Endodermal cell (in vitro differentiated cells): ENCODE results near the gene ZNF8. TPM values are rescaled to one million over a fixed set of nuclear protein-coding genes. Genes with fewer than 3 reads are reported as not detected.
"Not testable (repeated sequence)": the region's sequence is repeated elsewhere in the genome, so short reads cannot be mapped to it uniquely, and the experiment has no call there.

ENCODE experiments used
- DNase-seq: peaks from one replicate; pipeline ENCODE4 v3.0.0-alpha.2; 2017
- H3K27ac ChIP-seq: 2 replicates; pipeline ENCODE4 v1.5.1; 2013; ENCODE audit warnings: mild to moderate bottlenecking, low read depth, low read length, moderate library complexity
- H3K27me3 ChIP-seq: 2 replicates; pipeline ENCODE4 v1.6.1; 2013; ENCODE audit warnings: mild to moderate bottlenecking, low read length, moderate library complexity; ENCODE audit not compliant: insufficient read depth, control insufficient read depth, poor library complexity, severe bottlenecking
- H3K36me3 ChIP-seq: 2 replicates; pipeline ENCODE4 v1.7.0; 2013; ENCODE audit warnings: mild to moderate bottlenecking, low read length, moderate library complexity; ENCODE audit not compliant: control insufficient read depth, insufficient read depth
- H3K4me1 ChIP-seq: one replicate; pipeline ENCODE4 v1.7.0; 2013; ENCODE audit warnings: low read length; ENCODE audit not compliant: control insufficient read depth, insufficient read depth
- H3K4me3 ChIP-seq: 2 replicates; pipeline ENCODE4 v1.5.1; 2013; ENCODE audit warnings: mild to moderate bottlenecking, low read length, moderate library complexity
- H3K9ac ChIP-seq: 2 replicates; pipeline ENCODE4 v1.6.1; 2013; ENCODE audit warnings: mild to moderate bottlenecking, low read length, moderate library complexity; ENCODE audit not compliant: poor library complexity, severe bottlenecking; ENCODE audit errors: extremely low read depth
- H3K9me3 ChIP-seq: 2 replicates; pipeline ENCODE4 v1.6.1; 2013; ENCODE audit warnings: mild to moderate bottlenecking, low read length, moderate library complexity; ENCODE audit not compliant: control insufficient read depth
- H3K27ac Mint-ChIP-seq: 2 replicates; pipeline ENCODE4 v1.8.0; 2020; ENCODE audit warnings: mixed read lengths
- H3K27me3 Mint-ChIP-seq: 2 replicates; pipeline ENCODE4 v1.8.0; 2021; ENCODE audit warnings: mild to moderate bottlenecking, mixed read lengths; ENCODE audit not compliant: insufficient read depth
- H3K36me3 Mint-ChIP-seq: 2 replicates; pipeline ENCODE4 v1.8.0; 2020; ENCODE audit warnings: low read depth, mixed read lengths
- H3K4me1 Mint-ChIP-seq: 2 replicates; pipeline ENCODE4 v1.8.0; 2020; ENCODE audit warnings: mixed read lengths
- H3K4me3 Mint-ChIP-seq: 2 replicates; pipeline ENCODE4 v1.8.0; 2020; ENCODE audit warnings: mild to moderate bottlenecking, moderate library complexity, mixed read lengths
- H3K9me3 Mint-ChIP-seq: 2 replicates; pipeline ENCODE4 v1.8.0; 2020; ENCODE audit warnings: mild to moderate bottlenecking, mixed read lengths
- WGBS, 2 experiments: methylation state at CpG; one replicate each; pipeline versions ENCODE4 v1.1.5 to v1.1.7; 2013; ENCODE audit warnings: missing lambda C conversion rate in 2 of 2, mixed read lengths in 1 of 2; ENCODE audit not compliant: insufficient coverage in 1 of 2, insufficient read length in 1 of 2; 5-methylcytosine and 5-hydroxymethylcytosine counted together
- total RNA-seq, 2 donors: library from RNA; stranded (reverse); fragmentation: NEBNext Ultra II Directional in 1 of 2; extraction: Animal tissue kit (Norgen Biotek cat#: 25700) in 1 of 2; gene quantifications; 2 replicates in 1 of 2; 3 replicates in 1 of 2; pipeline ENCODE4 v1.2.1, GENCODE V29; 2021
- TF ChIP-seq, protein P1 (sequence below): fragments of 200-600 bp; sonication (generic); conservative IDR thresholded peaks from 2 replicates; pipeline ENCODE4 v1.5.0; 2021; ENCODE audit warnings: antibody characterized with exemption, mild to moderate bottlenecking

ZNF8 gene
- total RNA-seq, 2 donors from 2014 or later: 14.4 to 16.1 TPM

DNA sequence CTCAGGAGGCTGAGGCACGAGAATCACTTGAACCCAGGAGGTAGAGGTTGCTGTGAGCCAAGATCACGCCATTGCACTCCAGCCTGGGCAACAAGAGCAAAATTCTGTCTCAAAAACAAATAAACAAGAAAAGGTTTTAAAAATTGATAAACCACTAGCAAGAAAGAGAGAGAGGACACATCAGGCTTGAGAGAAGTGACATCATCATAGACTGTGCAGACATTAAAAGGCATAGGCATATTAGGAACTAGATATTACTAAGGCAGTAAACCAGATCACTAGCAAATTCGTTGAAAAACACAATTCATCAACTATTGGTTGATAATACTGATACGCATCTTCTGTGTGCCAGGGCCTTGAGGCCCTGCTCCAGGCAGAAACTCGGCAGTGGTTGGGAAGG, 66.8 kb downstream of the ZNF8 start:
- DNase-seq: no peak
- 92 to 100% methylated on average over 4 to 5 of the region's 5 CpGs for WGBS, 2 experiments

DNA sequence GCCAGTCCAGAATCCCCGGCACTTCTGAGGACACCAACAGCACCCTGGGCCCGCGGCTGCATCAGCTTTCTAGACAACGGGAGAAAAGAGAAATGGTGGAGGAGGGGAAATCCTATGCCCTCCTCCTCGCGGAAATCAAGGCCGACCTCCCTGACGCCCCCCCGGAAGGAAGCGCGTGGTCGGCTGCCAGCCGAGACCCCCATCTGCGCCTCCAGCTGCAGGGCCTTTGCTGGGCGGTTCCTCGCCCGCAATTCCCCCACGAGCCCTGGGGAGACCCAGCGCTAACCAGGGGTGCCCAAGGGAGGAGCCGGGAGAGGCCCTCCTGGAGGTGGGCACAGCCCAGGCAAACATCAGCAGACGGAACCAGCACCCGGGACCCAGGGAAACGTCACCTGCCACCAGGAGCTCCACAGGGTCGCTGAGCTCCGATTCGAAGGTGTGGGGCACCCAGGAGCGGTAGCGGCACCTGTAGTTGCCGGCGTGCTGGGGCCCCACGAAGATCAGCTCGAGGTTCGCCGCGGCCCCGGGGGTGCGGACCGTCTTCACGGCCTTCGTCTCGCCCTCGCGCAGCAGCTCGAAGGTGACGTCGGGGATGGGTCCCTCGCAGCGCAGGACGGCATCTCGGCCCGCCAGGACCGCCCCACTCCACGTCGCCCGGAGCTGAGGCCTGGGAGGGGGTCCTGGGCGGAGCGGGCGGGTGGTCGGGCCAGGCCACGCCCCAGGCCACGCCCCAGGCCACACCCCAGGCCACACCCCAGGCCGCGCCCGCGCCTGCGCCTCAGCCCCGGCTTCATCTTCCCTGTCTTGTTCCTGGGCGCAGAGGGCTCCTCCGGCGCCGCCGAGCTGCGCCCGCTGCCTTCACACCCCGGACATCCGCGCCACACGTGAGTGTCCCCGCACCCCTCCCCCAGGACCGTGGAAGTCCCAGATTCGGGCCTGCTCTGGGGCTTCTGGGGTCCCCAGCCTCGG, 68.5 kb downstream of the ZNF8 start:
- no peaks in the 10 kb centered on the region for H3K36me3 Mint-ChIP-seq
- H3K9me3 Mint-ChIP-seq: no peaks in the 10 kb centered on the region
- TF ChIP-seq, protein P1, sequence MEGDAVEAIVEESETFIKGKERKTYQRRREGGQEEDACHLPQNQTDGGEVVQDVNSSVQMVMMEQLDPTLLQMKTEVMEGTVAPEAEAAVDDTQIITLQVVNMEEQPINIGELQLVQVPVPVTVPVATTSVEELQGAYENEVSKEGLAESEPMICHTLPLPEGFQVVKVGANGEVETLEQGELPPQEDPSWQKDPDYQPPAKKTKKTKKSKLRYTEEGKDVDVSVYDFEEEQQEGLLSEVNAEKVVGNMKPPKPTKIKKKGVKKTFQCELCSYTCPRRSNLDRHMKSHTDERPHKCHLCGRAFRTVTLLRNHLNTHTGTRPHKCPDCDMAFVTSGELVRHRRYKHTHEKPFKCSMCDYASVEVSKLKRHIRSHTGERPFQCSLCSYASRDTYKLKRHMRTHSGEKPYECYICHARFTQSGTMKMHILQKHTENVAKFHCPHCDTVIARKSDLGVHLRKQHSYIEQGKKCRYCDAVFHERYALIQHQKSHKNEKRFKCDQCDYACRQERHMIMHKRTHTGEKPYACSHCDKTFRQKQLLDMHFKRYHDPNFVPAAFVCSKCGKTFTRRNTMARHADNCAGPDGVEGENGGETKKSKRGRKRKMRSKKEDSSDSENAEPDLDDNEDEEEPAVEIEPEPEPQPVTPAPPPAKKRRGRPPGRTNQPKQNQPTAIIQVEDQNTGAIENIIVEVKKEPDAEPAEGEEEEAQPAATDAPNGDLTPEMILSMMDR: no peak
- H3K27me3 ChIP-seq: peaks cover 9% of the 10 kb centered on the region
- H3K9me3 ChIP-seq: no peaks in the 10 kb centered on the region
- H3K4me3 Mint-ChIP-seq: peak overlapping the region; percentile 76
- WGBS, 2 experiments: 2% methylated on average over 16 to 82 of the region's 82 CpGs
- no peaks in the 10 kb centered on the region for H3K4me1 ChIP-seq
- peaks cover 63% of the 10 kb centered on the region for H3K27me3 Mint-ChIP-seq
- peak overlapping the region; percentile 81 for H3K4me3 ChIP-seq
- DNase-seq: peak; percentile 94
- peak overlapping the region; percentile 38 for H3K9ac ChIP-seq
- H3K36me3 ChIP-seq: no peaks in the 10 kb centered on the region
- no peak overlapping the region for H3K27ac Mint-ChIP-seq
- H3K27ac ChIP-seq: no peak overlapping the region
- no peaks in the 10 kb centered on the region for H3K4me1 Mint-ChIP-seq

More for the DNA sequence above, 66.8 kb downstream of the ZNF8 start:
- no peak overlapping the region for H3K4me3 ChIP-seq
- Mint-ChIP-seq H3K36me3 (peaks cover 6% of the 10 kb centered on the region), H3K27ac (no peak overlapping the region), H3K4me3 (no peak overlapping the region), H3K9me3 (no peaks in the 10 kb centered on the region), H3K4me1 (no peaks in the 10 kb centered on the region), H3K27me3 (peaks cover 52% of the 10 kb centered on the region)
- TF ChIP-seq, protein P1: no peak
- H3K4me1 ChIP-seq: no peaks in the 10 kb centered on the region
- H3K9me3 ChIP-seq: no peaks in the 10 kb centered on the region
- no peak overlapping the region for H3K27ac ChIP-seq
- peaks cover 7% of the 10 kb centered on the region for H3K36me3 ChIP-seq
- H3K27me3 ChIP-seq: peaks cover 9% of the 10 kb centered on the region
- no peak overlapping the region for H3K9ac ChIP-seq

DNA sequence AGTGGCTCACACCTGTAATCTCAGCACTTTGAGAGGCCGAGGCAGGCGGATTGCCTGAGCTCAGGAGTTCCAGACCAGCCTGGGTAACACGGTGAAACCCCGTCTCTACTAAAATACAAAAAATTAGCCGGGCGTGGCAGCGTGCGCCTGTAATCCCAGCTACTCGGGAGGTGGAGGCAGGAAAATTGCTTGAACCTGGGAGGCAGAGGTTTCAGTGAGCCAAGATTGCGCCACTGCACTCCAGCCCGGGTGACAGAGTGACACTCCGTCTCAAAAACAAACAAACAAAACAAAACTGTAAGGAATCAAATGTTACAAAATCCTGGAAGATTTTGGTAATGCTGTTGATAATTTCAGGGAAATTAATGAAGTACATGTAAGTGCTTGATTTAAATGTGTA, 69.3 kb downstream of the ZNF8 start:
- not testable (repeated sequence) for H3K4me1 ChIP-seq, H3K9me3 ChIP-seq, H3K27ac Mint-ChIP-seq, H3K4me1 Mint-ChIP-seq, H3K27ac ChIP-seq, H3K9me3 Mint-ChIP-seq, H3K36me3 Mint-ChIP-seq, H3K27me3 ChIP-seq, H3K36me3 ChIP-seq, H3K9ac ChIP-seq
- peak overlapping the region; percentile 76 for H3K4me3 Mint-ChIP-seq
- 10 to 19% methylated on average over 10 to 12 of the region's 12 CpGs for WGBS, 2 experiments
- peak overlapping the region; percentile 81 for H3K4me3 ChIP-seq
- H3K27me3 Mint-ChIP-seq: peaks cover 65% of the 10 kb centered on the region
- DNase-seq: peak; percentile 46
